Smooth muscle cell (in vitro differentiated cells): ENCODE data around the gene ESR1. TPM values are rescaled to one million over a fixed set of nuclear protein-coding genes. Genes with fewer than 3 reads are reported as not detected.
A peak's percentile ranks its signal among the peaks of the same experiment; 100 is the strongest.

ENCODE experiments used
- DNase-seq: peaks from one replicate; lab custom pipeline; 2025; ENCODE audit not compliant: unreplicated experiment; lab: John Stamatoyannopoulos, UW
- H2AFZ ChIP-seq: fragments of 200-600 bp; sonication (generic); 2 replicates; pipeline ENCODE4 v1.6.0; 2016; ENCODE audit warnings: antibody characterized with exemption, low read depth, mild to moderate bottlenecking
- H3F3A ChIP-seq: fragments of 200-600 bp; sonication (generic); 2 replicates; pipeline ENCODE4 v1.6.0; 2017; ENCODE audit warnings: antibody characterized with exemption, low read depth
- H3K27ac ChIP-seq: fragments of 200-600 bp; sonication (generic); 2 replicates; pipeline ENCODE4 v1.5.1; 2016; ENCODE audit warnings: low read depth, mild to moderate bottlenecking
- H3K27me3 ChIP-seq: fragments of 200-600 bp; sonication (generic); 2 replicates; pipeline ENCODE4 v1.6.1; 2016; ENCODE audit warnings: low read depth, mild to moderate bottlenecking
- H3K36me3 ChIP-seq: fragments of 200-600 bp; sonication (generic); 2 replicates; pipeline ENCODE4 v1.5.1; 2016; ENCODE audit warnings: low read depth
- H3K4me1 ChIP-seq: fragments of 200-600 bp; sonication (generic); 2 replicates; pipeline ENCODE4 v1.5.1; 2016; ENCODE audit warnings: low read depth
- H3K4me2 ChIP-seq: fragments of 200-600 bp; sonication (generic); 2 replicates; pipeline ENCODE4 v1.6.0; 2016; ENCODE audit warnings: mild to moderate bottlenecking
- H3K4me3 ChIP-seq: fragments of 200-600 bp; sonication (generic); 2 replicates; pipeline ENCODE4 v1.5.1; 2016; ENCODE audit warnings: mild to moderate bottlenecking
- H3K79me2 ChIP-seq: fragments of 200-600 bp; sonication (generic); 2 replicates; pipeline ENCODE4 v1.6.0; 2016; ENCODE audit warnings: low read depth, mild to moderate bottlenecking
- H3K9ac ChIP-seq: fragments of 200-600 bp; sonication (generic); 2 replicates; pipeline ENCODE4 v1.6.0; 2016; ENCODE audit warnings: low read depth
- H3K9me3 ChIP-seq: fragments of 200-600 bp; sonication (generic); replicated peaks from 2 replicates; pipeline ENCODE4 v1.5.1; 2016; ENCODE audit warnings: low read depth
- H4K20me1 ChIP-seq: fragments of 200-600 bp; sonication (generic); 2 replicates; pipeline ENCODE4 v1.6.0; 2016; ENCODE audit warnings: low read depth
- WGBS: methylation state at CpG from one replicate; pipeline ENCODE4 v1.1.7; 2016; ENCODE audit warnings: low lambda C conversion rate; 5-methylcytosine and 5-hydroxymethylcytosine counted together
- polyA plus RNA-seq: library from polyadenylated mRNA; unstranded; fragments of >200 nt; fragmentation: Nextera tagmentation; extraction: Ambion mirVana; gene quantifications from 2 replicates; pipeline ENCODE4 v1.2.1, GENCODE V29; 2016
- total RNA-seq: library from RNA; depleted of rRNA; stranded (reverse); fragments of >200 nt; gene quantifications from 2 replicates; pipeline ENCODE4 v1.2.3, GENCODE V29; 2014
- TF ChIP-seq, protein P1 (sequence below): fragments of 200-600 bp; sonication (generic); IDR thresholded peaks from 2 replicates; pipeline ENCODE4 v1.5.1; 2017; ENCODE audit warnings: borderline replicate concordance, mild to moderate bottlenecking, antibody characterized with exemption; ENCODE audit not compliant: insufficient read depth, poor library complexity, severe bottlenecking

ESR1 gene
- total and polyA plus RNA-seq, 2 experiments from 2014 or later = 0.16 TPM; not detected in 1

DNA sequence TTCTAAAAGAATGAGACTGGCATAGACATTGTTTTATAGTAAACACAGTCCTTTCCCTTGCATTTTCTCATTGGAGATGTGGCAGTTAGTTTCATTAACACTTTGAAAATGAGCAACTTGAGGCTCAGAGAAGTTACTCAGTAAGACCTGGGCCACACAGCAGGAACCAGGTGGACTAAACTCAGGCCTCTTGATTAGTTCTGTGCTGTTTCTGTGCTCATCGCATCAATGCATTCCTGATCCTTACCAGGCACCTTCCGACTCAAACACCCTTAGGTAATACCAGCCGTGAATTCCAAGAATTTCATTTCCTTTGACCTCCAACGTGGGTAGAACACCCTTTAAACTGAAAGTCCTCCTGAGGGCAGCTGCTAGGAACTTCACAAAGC, 362.8 kb downstream of the ESR1 start:
- no peaks in the 10 kb centered on the region for H3F3A ChIP-seq
- H3K9me3 ChIP-seq = no peaks in the 10 kb centered on the region
- H3K36me3 ChIP-seq = peaks cover 4% of the 10 kb centered on the region
- no peak overlapping the region for H2AFZ ChIP-seq
- whole genome bisulfite sequencing = 80% methylated on average over 4 of the region's 4 CpGs
- H3K9ac ChIP-seq = no peak overlapping the region
- no peaks in the 10 kb centered on the region for H3K27me3 ChIP-seq
- no peak overlapping the region for H3K27ac ChIP-seq
- H3K4me3 ChIP-seq = no peak overlapping the region
- no peaks in the 10 kb centered on the region for H3K4me1 ChIP-seq
- TF ChIP-seq, protein P1, sequence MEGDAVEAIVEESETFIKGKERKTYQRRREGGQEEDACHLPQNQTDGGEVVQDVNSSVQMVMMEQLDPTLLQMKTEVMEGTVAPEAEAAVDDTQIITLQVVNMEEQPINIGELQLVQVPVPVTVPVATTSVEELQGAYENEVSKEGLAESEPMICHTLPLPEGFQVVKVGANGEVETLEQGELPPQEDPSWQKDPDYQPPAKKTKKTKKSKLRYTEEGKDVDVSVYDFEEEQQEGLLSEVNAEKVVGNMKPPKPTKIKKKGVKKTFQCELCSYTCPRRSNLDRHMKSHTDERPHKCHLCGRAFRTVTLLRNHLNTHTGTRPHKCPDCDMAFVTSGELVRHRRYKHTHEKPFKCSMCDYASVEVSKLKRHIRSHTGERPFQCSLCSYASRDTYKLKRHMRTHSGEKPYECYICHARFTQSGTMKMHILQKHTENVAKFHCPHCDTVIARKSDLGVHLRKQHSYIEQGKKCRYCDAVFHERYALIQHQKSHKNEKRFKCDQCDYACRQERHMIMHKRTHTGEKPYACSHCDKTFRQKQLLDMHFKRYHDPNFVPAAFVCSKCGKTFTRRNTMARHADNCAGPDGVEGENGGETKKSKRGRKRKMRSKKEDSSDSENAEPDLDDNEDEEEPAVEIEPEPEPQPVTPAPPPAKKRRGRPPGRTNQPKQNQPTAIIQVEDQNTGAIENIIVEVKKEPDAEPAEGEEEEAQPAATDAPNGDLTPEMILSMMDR = no peak
- DNase-seq = no peak
- no peak overlapping the region for H3K4me2 ChIP-seq
- H3K79me2 ChIP-seq = no peaks in the 10 kb centered on the region
- no peaks in the 10 kb centered on the region for H4K20me1 ChIP-seq

GRCh38 chr6:152170702-152171667, 363.5 kb downstream of the ESR1 start:
- WGBS = 59% methylated on average over 13 of the region's 13 CpGs
- H3K27ac ChIP-seq = peak overlapping the region; percentile 38

DNA sequence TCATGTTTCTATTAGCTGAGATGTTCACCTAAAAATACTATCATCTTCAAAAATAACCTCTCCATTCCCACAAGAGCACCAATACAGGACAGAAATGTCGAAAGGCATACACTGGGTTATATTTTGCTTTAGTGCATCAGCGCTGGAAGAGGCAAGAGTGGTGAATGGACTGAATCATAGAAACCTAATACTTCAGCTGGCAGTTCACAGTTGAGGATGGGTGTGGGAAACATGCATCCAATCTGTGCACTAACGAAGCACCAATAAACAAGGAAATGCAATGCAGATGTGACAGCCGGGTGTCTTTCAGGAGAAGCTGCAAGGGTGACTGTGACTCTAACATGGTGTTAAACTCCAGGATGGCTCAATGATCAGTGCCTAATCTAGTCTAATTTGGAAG, 365.8 kb downstream of the ESR1 start:
- H3K27me3 ChIP-seq = no peaks in the 10 kb centered on the region

More at GRCh38 chr6:152170702-152171667, 363.5 kb downstream of the ESR1 start:
- H3K36me3 ChIP-seq = peaks cover 4% of the 10 kb centered on the region
- H3K79me2 ChIP-seq = no peaks in the 10 kb centered on the region
- no peaks in the 10 kb centered on the region for H3K27me3 ChIP-seq
- H3F3A ChIP-seq = no peaks in the 10 kb centered on the region
- H3K9me3 ChIP-seq = no peaks in the 10 kb centered on the region
- H2AFZ ChIP-seq = no peak overlapping the region
- no peaks in the 10 kb centered on the region for H3K4me1 ChIP-seq
- no peak overlapping the region for H3K4me3 ChIP-seq
- TF ChIP-seq, protein P1 = no peak
- no peak overlapping the region for H3K4me2 ChIP-seq
- DNase-seq = no peak
- H4K20me1 ChIP-seq = no peaks in the 10 kb centered on the region
- no peak overlapping the region for H3K9ac ChIP-seq

More for the DNA sequence above, 365.8 kb downstream of the ESR1 start:
- H3K4me3 ChIP-seq = no peak overlapping the region
- H3K79me2 ChIP-seq = no peaks in the 10 kb centered on the region
- WGBS = 87% methylated on average over 4 of the region's 4 CpGs
- no peak overlapping the region for H3K9ac ChIP-seq
- TF ChIP-seq, protein P1 = no peak
- no peaks in the 10 kb centered on the region for H3K9me3 ChIP-seq
- H3K27ac ChIP-seq = no peak overlapping the region
- no peak overlapping the region for H3K4me2 ChIP-seq
- no peak for DNase-seq
- H3F3A ChIP-seq = no peaks in the 10 kb centered on the region
- no peaks in the 10 kb centered on the region for H3K36me3 ChIP-seq
- H2AFZ ChIP-seq = no peak overlapping the region
- H3K4me1 ChIP-seq = no peaks in the 10 kb centered on the region
- H4K20me1 ChIP-seq = no peaks in the 10 kb centered on the region
